ENCODE measurements around the gene ADIPOR1. TPM values are rescaled to one million over a fixed set of nuclear protein-coding genes. Genes with fewer than 3 reads are reported as not detected.
"Not testable (repeated sequence)": the region's sequence is repeated elsewhere in the genome, so short reads cannot be mapped to it uniquely, and the experiment has no call there.

ADIPOR1 gene
- total RNA-seq (2014; rRNA removed; shearing (Covaris generic)) (49.4 and 55.2 TPM in 2 replicates), total RNA-seq (2022) (55.0 and 57.4 TPM in 2 replicates), Bru-seq, nascent RNA (percentile 83 among the genes with signal in this experiment), BruChase-seq, experiment 1, labeled RNA remaining after a 6-hour chase (percentile 82 among the genes with signal in this experiment), BruChase-seq, experiment 2, labeled RNA remaining after a 2-hour chase (percentile 84 among the genes with signal in this experiment)
- long read RNA-seq, transcript ADIPOR1-201 (8 exons, 2,177 nt): major isoform, 214 of 268 reads
- long read RNA-seq, partial matches to known transcripts: 10 of 268 reads
- long read RNA-seq, other reads (novel, unspliced or antisense): 43 of 268 reads

GRCh38 chr1:202957733-202958543 is at the start of gene ADIPOR1:
Gene ADIPOR1, minus strand, starts transcription at chr1:202958312. Its CDS starts 7,242 bp downstream, at chr1:202951070.
- H3K9me3 ChIP-seq (ENCODE audit: low read length): no peaks in the 10 kb centered on the region
- TF ChIP-seq CTCF (conservative IDR thresholded peaks at IDR 0.05; ENCODE audit: low read length): no peak
- TF ChIP-seq EZH2phosphoT487 (IDR thresholded peaks at IDR 0.05; ENCODE audit: borderline replicate concordance, low read depth, low read length): no peak
- peak within 1 kb of the TSS; percentile 87 for H3K4me2 ChIP-seq (ENCODE audit: low read length)
- peaks cover 40% of the 10 kb centered on the region for H3K79me2 ChIP-seq (ENCODE audit: insufficient read depth, low read depth, low read length)
- ChIA-PET POLR2A (no interaction called here), CTCF (ENCODE audit: unreplicated experiment) (no interaction called here)
- BruUV-seq (replicated peaks): no TSS peak
- H3K4me3 ChIP-seq (ENCODE audit: low read depth, low read length, poor library complexity, severe bottlenecking): peak within 1 kb of the TSS; percentile 95
- H4K20me1 ChIP-seq (ENCODE audit: insufficient read depth, low read length): peaks cover 12% of the 10 kb centered on the region
- intact Hi-C loops (cut with micrococcal nuclease; ENCODE audit: unreplicated experiment): loop anchor here (2.0 to 5.0 kb wide), 2 partner anchors 31 to 71 kb away; partner anchors contain the start of genes KLHL12 and RABIF
- no peaks in the 10 kb centered on the region for H3K9me2 ChIP-seq (ENCODE audit: insufficient read depth, low read length)
- peaks cover 16% of the 10 kb centered on the region for H3K36me3 ChIP-seq (ENCODE audit: insufficient read depth, low read length)
- H2AFZ ChIP-seq (ENCODE audit: low read length): peak within 1 kb of the TSS; percentile 74
- H3K4me1 ChIP-seq (ENCODE audit: insufficient read depth, low read length, poor library complexity, severe bottlenecking): peaks cover 14% of the 10 kb centered on the region
- DNase-seq (ENCODE audit: low spot score): peak; percentile 92
- H3K27ac ChIP-seq (ENCODE audit: low read depth, low read length, poor library complexity, severe bottlenecking): peak within 1 kb of the TSS; percentile 31

GRCh38 chr1:203006948-203007871 is 49.1 kb upstream of the ADIPOR1 start, which contains the start of gene TMEM183A:
Gene TMEM183A, plus strand, starts transcription at chr1:203007374. Its CDS starts 92 bp downstream, at chr1:203007466.
- H3K9me2 ChIP-seq (ENCODE audit: insufficient read depth, low read length): no peaks in the 10 kb centered on the region
- no TSS peak for BruUV-seq (replicated peaks)
- ChIA-PET CTCF (ENCODE audit: unreplicated experiment) (interaction anchor here (0.6 kb wide), 1 partner anchor 1581 kb away, joined by 3 read pairs; no protein-coding TSS in a partner anchor), POLR2A (interaction anchor here (0.5 to 2.1 kb wide), 16 partner anchors 10 to 477 kb away, joined by 3 to 8 read pairs (median 3); partner anchors contain the start of gene PPFIA4)
- H3K4me1 ChIP-seq (ENCODE audit: insufficient read depth, low read length, poor library complexity, severe bottlenecking): peaks cover 17% of the 10 kb centered on the region
- H3K36me3 ChIP-seq (ENCODE audit: insufficient read depth, low read length): peaks cover 37% of the 10 kb centered on the region
- no peak for TF ChIP-seq EZH2phosphoT487 (IDR thresholded peaks at IDR 0.05; ENCODE audit: borderline replicate concordance, low read depth, low read length)
- TF ChIP-seq CTCF (conservative IDR thresholded peaks at IDR 0.05; ENCODE audit: low read length): no peak
- peak within 1 kb of the TSS; percentile 84 for H3K4me3 ChIP-seq (ENCODE audit: low read depth, low read length, poor library complexity, severe bottlenecking)
- intact Hi-C loops (cut with micrococcal nuclease; ENCODE audit: unreplicated experiment): loop anchor here (10.0 kb wide), 2 partner anchors 392 to 662 kb away; partner anchors contain the start of genes PPP1R12B and UBE2T
- peaks cover 45% of the 10 kb centered on the region for H3K79me2 ChIP-seq (ENCODE audit: insufficient read depth, low read depth, low read length)
- H4K20me1 ChIP-seq (ENCODE audit: insufficient read depth, low read length): peaks cover 5% of the 10 kb centered on the region; the same call in 1 of the 2 replicates
- peak within 1 kb of the TSS; percentile 54 for H3K27ac ChIP-seq (ENCODE audit: low read depth, low read length, poor library complexity, severe bottlenecking)
- DNase-seq (ENCODE audit: low spot score): peak; percentile 99
- peak within 1 kb of the TSS; percentile 71; the same call in 1 of the 2 replicates for H2AFZ ChIP-seq (ENCODE audit: low read length)
- H3K4me2 ChIP-seq (ENCODE audit: low read length): peak within 1 kb of the TSS; percentile 92
- H3K9me3 ChIP-seq (ENCODE audit: low read length): peaks cover 9% of the 10 kb centered on the region; the same call in 1 of the 2 replicates

GRCh38 chr1:203005395-203006142 is 47.5 kb upstream of the ADIPOR1 start:
- CTCF ChIA-PET (ENCODE audit: unreplicated experiment); H3K9me3 ChIP-seq (ENCODE audit: low read length); H4K20me1 ChIP-seq (ENCODE audit: insufficient read depth, low read length); H3K9me2 ChIP-seq (ENCODE audit: insufficient read depth, low read length); H3K27ac ChIP-seq (ENCODE audit: low read depth, low read length, poor library complexity, severe bottlenecking); BruUV-seq (replicated peaks); DNase-seq (ENCODE audit: low spot score): not testable (repeated sequence)
- intact Hi-C loops (cut with micrococcal nuclease; ENCODE audit: unreplicated experiment): loop anchor here (10.0 kb wide), 2 partner anchors 391 to 661 kb away; partner anchors contain the start of genes PPP1R12B and UBE2T
- Histone ChIP-seq H3K4me1 (ENCODE audit: insufficient read depth, low read length, poor library complexity, severe bottlenecking) (peaks cover 17% of the 10 kb centered on the region), H3K79me2 (ENCODE audit: insufficient read depth, low read depth, low read length) (peaks cover 30% of the 10 kb centered on the region), H3K4me2 (ENCODE audit: low read length) (peak overlapping the region; percentile 72; the same call in 1 of the 2 replicates), H2AFZ (ENCODE audit: low read length) (peak overlapping the region; percentile 71; the same call in 1 of the 2 replicates), H3K4me3 (ENCODE audit: low read depth, low read length, poor library complexity, severe bottlenecking) (peak overlapping the region; percentile 84), H3K36me3 (ENCODE audit: insufficient read depth, low read length) (peaks cover 21% of the 10 kb centered on the region)
- POLR2A ChIA-PET: interaction anchor here (1.1 to 2.1 kb wide), 3 partner anchors 33 to 115 kb away, joined by 3 to 8 read pairs (median 3); no protein-coding TSS in a partner anchor
